Heart right ventricle (tissue), 16 donors: ENCODE data around the gene YDJC. TPM values are rescaled to one million over a fixed set of nuclear protein-coding genes. Genes with fewer than 3 reads are reported as not detected.
"Not testable (repeated sequence)": the region's sequence is repeated elsewhere in the genome, so short reads cannot be mapped to it uniquely, and the experiment has no call there.

Experiments used
- ATAC-seq, 8 donors: fragments of 200-7000 bp; cut with Tn5 transposase; one replicate each; pipeline ENCODE4 v1.9.1; 2020; ENCODE audit warnings: mild to moderate bottlenecking in 8 of 8, moderate library complexity in 8 of 8, moderate number of reproducible peaks in 1 of 8
- DNase-seq, 2 donors: peaks; one replicate each; pipeline ENCODE4 v3.0.0-alpha.2; 2020
- H3K27ac ChIP-seq, 10 donors: fragments of 200-600 bp; sonication (generic) in 2 of 10; one replicate each; pipeline versions ENCODE4 v1.5.0 to v1.8.0; 2020 to 2022; ENCODE audit warnings: mild to moderate bottlenecking in 3 of 10
- H3K27me3 ChIP-seq, 7 donors: fragments of 200-600 bp; one replicate each; pipeline ENCODE4 v1.8.0; 2021 to 2022; ENCODE audit warnings: mild to moderate bottlenecking in 2 of 7
- H3K36me3 ChIP-seq, 9 donors: fragments of 200-600 bp; sonication (generic) in 1 of 9; one replicate each; pipeline versions ENCODE4 v1.5.0 to v1.8.0; 2020 to 2022; ENCODE audit warnings: mild to moderate bottlenecking in 2 of 9
- H3K4me1 ChIP-seq, 9 donors: fragments of 200-600 bp; sonication (generic) in 1 of 9; one replicate each; pipeline versions ENCODE4 v1.5.0 to v1.8.0; 2020 to 2022; ENCODE audit warnings: mild to moderate bottlenecking in 4 of 9
- H3K4me3 ChIP-seq, 10 donors: fragments of 200-600 bp; sonication (generic) in 2 of 10; one replicate each; pipeline versions ENCODE4 v1.5.0 to v1.8.0; 2020 to 2022; ENCODE audit warnings: mild to moderate bottlenecking in 7 of 10, moderate library complexity in 2 of 10
- H3K9me3 ChIP-seq, 11 donors: fragments of 200-600 bp in 10 of 11; sonication (generic) in 2 of 11; one replicate each; pipeline versions ENCODE4 v1.5.0 to v1.8.0; 2013 to 2022; ENCODE audit warnings: mild to moderate bottlenecking in 2 of 11, control low read depth in 1 of 11, moderate library complexity in 1 of 11
- CTCF ChIP-seq, 9 donors: fragments of 200-600 bp; sonication (generic) in 2 of 9; IDR thresholded peaks; one replicate each; pipeline versions ENCODE4 v1.5.0 to v1.8.0; 2021 to 2022; ENCODE audit warnings: antibody characterized with exemption in 9 of 9, mild to moderate bottlenecking in 5 of 9, moderate library complexity in 1 of 9
- WGBS, 2 donors: extraction: QIAGEN DNeasy Blood & Tissue Kit; methylation state at CpG; one replicate each; pipeline ENCODE4 v1.1.7; 2013; ENCODE audit warnings: inconsistent platforms in 1 of 2; 5-methylcytosine and 5-hydroxymethylcytosine counted together
- intact Hi-C, 10 donors: fragments of 100-400 bp; cut with DNase I; formaldehyde crosslinking; loops; one replicate each; pipeline versions ENCODE4 v1.11.1 to v1.14.2; 2022
- polyA plus RNA-seq, 2 donors: library from polyadenylated mRNA; stranded (reverse); fragments of 200-250 nt; gene quantifications; one replicate each; pipeline ENCODE4 v1.2.3, GENCODE V29; 2013
- total RNA-seq, 10 donors: library from RNA; stranded (reverse); fragmentation: NEBNext Ultra II Directional in 3 of 10; extraction: Animal tissue kit (Norgen Biotek cat#: 25700) in 3 of 10; gene quantifications; one replicate each; pipeline versions ENCODE4 v1.2.1 to v1.2.4, GENCODE V29; 2021 to 2023
- donor health status: Arrhythmogenic right ventricular cardiomyopathy.
- donor health status: ischemic (EF 13 %, LVEDD 7.1; RV severe dilation, severe dysfunction).
- donor health status: healthy with polysubstance abuse.
- donor health status: DM: no; HTN: yes; CAD: no.
- donor health status: DM: no; HTN: no; CAD: no.
- donor health status: ischemic (EF 25% LVEDD 6.9; RV normal size, moderate dysfunction).
- donor health status: ischemic (EF 25% LVEDD 5.7; RV mildly dilated, moderate dysfunction).
- donor health status: healthy.
- donor health status: DM: yes; HTN: yes; CAD: no.
- donor health status: Ischemic cardiomyopathy.
- donor health status: ischemic (EF 35%, LVEDD 5.7; RV mildly dilated, moderate dysfunction).
- donor health status: nonischemic (EF 11% LVEDD 7.7; RV severe dilation, severe dysfunction).
- donor health status: DM: yes; HTN: yes; CAD: no.
- donor health status: PGD.
- donor health status: ischemic (EF 29% LVEDD 5.4; RV normal size, mild dysfunction).
- donor health status: nonischemic (EF 23%, LVEDD 6.1; RV moderate dilation, normal function).

YDJC gene
- total and polyA plus RNA-seq, 12 donors: 2.3 to 26.4 (median 4.4) TPM

- TF ChIP-seq CTCF (IDR thresholded peaks at IDR 0.05): no peak
- DNase-seq (no peak), ATAC-seq (peak in 6 of 8 donors; percentile 18 to 38 (median 28))
- 11 to 13% methylated on average over 6 of the region's 6 CpGs for WGBS, 2 donors
- H3K27ac ChIP-seq: peak overlapping the region in 2 of 10 donors; percentile 52 to 65
- peak overlapping the region in 8 of 10 donors; percentile 45 to 73 (median 59) for H3K4me3 ChIP-seq
- no peaks in the 10 kb centered on the region for H3K9me3 ChIP-seq
- no peaks in the 10 kb centered on the region for H3K27me3 ChIP-seq
- intact Hi-C loops: no loop called here
- H3K36me3 ChIP-seq: peaks cover 0 to 23% (median 0%) of the 10 kb centered on the region in 9 donors
- peaks cover 5 to 36% (median 25%) of the 10 kb centered on the region in 9 donors for H3K4me1 ChIP-seq
These were observed 21.1 kb upstream of the YDJC start for GRCh38 chr22:21650823-21651520.

GRCh38 chr22:21650280-21650679, 20.5 kb upstream of the YDJC start:
- Histone ChIP-seq H3K4me3 (no peak overlapping the region), H3K27ac (no peak overlapping the region), H3K27me3 (no peaks in the 10 kb centered on the region), H3K9me3 (no peaks in the 10 kb centered on the region), H3K4me1 (peaks cover 5 to 36% (median 25%) of the 10 kb centered on the region in 9 donors), H3K36me3 (peaks cover 0 to 27% (median 0%) of the 10 kb centered on the region in 9 donors)
- intact Hi-C loops: no loop called here
- ATAC-seq: no peak
- WGBS, 2 donors: 95 to 96% methylated on average over 7 of the region's 7 CpGs
- DNase-seq: no peak
- no peak for TF ChIP-seq CTCF (IDR thresholded peaks at IDR 0.05)

DNA sequence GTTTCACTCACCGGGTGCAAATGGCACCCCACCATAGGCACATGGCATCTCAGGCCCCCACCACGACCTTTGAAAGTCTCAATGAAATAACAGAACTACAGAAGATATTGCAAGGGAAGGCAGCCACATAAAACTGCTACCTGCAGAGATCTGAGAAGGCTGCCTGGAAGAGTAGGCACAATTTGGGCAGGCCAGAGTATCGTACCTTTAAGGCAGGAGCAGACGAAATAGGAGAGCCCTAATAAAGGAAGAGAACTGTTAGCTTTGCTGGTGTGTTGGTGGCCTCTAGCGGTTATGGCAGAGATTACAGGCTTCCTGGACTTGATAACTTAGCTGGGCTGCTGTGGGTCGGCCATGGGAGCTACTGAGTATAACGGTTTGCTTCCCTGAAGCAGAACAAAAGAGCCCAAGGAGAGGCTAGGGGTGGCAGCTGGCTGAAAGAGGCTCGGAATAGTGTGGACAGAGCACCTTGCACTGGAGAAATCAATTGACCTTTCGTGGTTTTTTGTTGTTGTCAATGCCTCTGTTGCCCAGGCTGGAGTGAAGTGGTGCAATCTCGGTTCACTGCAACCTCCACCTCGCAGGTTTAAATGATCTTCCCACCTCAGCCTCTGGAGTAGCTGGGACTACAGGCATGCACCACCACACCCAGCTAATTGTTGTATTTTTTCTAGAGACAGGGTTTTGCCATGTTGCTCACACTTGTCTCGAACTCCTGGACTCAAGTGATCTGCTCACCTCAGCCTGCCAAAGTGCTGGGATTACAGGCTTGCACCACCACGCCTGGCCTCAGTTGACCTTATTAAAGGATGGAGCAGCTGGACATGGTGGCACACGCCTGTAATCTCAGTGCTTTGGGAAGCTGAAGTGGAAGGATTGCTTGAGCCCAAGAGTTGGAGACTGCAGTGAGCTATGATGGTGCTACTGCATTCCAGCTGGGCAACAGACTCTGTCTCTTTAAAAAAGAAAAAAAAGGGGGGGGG, 17.1 kb upstream of the YDJC start:
- Histone ChIP-seq H3K27ac (no peak overlapping the region), H3K4me3 (no peak overlapping the region), H3K27me3 (no peaks in the 10 kb centered on the region), H3K9me3 (no peaks in the 10 kb centered on the region), H3K36me3 (peaks cover 0 to 39% (median 0%) of the 10 kb centered on the region in 9 donors), H3K4me1 (peaks cover 5 to 42% (median 33%) of the 10 kb centered on the region in 9 donors)
- ATAC-seq (peak in 6 of 8 donors; percentile 8 to 38 (median 29)), DNase-seq (peak; percentile 56 to 78)
- 44 to 47% methylated on average over 14 of the region's 14 CpGs for WGBS, 2 donors
- intact Hi-C loops: no loop called here
- peak; percentile 63 to 91 (median 87) for TF ChIP-seq CTCF (IDR thresholded peaks at IDR 0.05)

DNA sequence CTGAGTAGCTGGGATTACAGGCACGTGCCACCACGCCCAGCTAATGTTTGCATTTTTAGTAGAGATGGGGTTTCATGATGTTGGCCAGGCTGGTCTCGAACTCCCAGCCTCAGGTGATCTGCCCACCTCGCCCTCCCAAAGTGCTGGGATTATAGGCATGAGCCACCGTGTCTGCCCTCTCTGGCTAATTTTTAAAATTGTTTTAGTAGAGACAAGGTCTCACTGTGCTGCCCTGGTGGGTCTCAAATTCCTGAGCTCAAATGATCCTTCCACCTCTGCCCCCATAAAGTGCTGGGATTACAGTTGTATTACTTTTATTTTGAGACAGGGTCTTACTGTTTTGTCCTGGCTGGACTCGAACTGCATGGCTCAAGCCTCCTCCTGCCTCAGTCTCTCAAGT, 15.7 kb upstream of the YDJC start:
- intact Hi-C loops: not testable (repeated sequence)
- WGBS, 2 donors: 94% methylated on average over 6 of the region's 6 CpGs

More for the DNA sequence above, 15.7 kb upstream of the YDJC start:
- Histone ChIP-seq H3K36me3 (peaks cover 0 to 39% (median 0%) of the 10 kb centered on the region in 9 donors), H3K4me1 (peaks cover 0 to 38% (median 29%) of the 10 kb centered on the region in 9 donors)
- not testable (repeated sequence) for H3K4me3 ChIP-seq, H3K9me3 ChIP-seq, DNase-seq, ATAC-seq, H3K27me3 ChIP-seq, H3K27ac ChIP-seq
